GM12892 (cell line): Measurements from ENCODE around the gene PTPRN2.

Source experiments
- DNase-seq: peaks from one replicate; pipeline ENCODE4 v3.0.0; 2011; ENCODE audit not compliant: insufficient read length
- FAIRE-seq: peaks from 2 replicates; lab custom pipeline; 2011; peaks lifted over from hg19 to GRCh38; lab: Jason Lieb, UNC
- POLR2A ChIP-seq: IDR thresholded peaks from 2 replicates; pipeline ENCODE4 v1.6.1; 2011; ENCODE audit warnings: low read depth, low read length, control low read depth
- POLR2AphosphoS5 ChIP-seq: IDR thresholded peaks from 2 replicates; pipeline ENCODE4 v1.6.1; 2011; ENCODE audit warnings: low read depth, low read length, control low read depth
- TAF1 ChIP-seq: IDR thresholded peaks from 2 replicates; pipeline ENCODE4 v1.6.1; 2011; ENCODE audit warnings: low read depth, mild to moderate bottlenecking, control low read depth, low read length, borderline replicate concordance

The PTPRN2 gene

GRCh38 chr7:158185653-158186052, 402.0 kb downstream of the PTPRN2 start:
- TF ChIP-seq POLR2A = no peak
- TF ChIP-seq TAF1 = no peak
- TF ChIP-seq POLR2AphosphoS5 = no peak
- no peak for FAIRE-seq
- no peak for DNase-seq

GRCh38 chr7:158183431-158183830, 404.2 kb downstream of the PTPRN2 start:
- TF ChIP-seq TAF1 = no peak
- FAIRE-seq = no peak
- DNase-seq = no peak

DNA sequence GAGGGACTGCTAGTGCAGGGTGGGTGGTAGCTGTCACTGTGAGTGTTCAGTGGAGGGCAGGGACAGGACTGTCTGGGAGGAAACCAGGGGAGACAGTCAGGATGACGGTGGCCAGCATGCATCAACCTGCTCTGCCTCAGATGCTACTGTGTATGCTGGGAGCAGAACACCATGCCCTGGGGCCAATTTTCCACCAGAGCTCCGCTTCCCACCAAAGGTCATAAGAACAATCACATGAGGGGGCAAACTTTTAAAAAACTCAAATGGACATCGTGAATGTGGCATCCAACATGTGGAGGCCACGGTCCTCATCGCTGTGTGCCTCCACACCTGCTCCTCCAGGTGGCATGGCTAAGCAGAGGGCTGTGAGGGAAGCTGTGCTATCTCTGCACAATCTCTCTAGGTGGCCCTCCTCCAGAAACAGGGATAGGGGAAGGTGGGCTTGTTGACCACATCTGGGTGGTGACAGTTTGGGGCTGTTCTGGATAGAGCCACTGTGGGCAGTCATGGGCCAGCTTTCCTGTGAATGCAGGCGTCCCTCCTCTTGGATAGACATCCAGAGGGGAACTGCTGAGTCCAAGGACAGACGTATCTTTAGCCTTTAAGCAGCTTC, 411.0 kb downstream of the PTPRN2 start:
- DNase-seq (no peak), FAIRE-seq (no peak)
- TF ChIP-seq TAF1 = no peak
- TF ChIP-seq POLR2AphosphoS5 = no peak

DNA sequence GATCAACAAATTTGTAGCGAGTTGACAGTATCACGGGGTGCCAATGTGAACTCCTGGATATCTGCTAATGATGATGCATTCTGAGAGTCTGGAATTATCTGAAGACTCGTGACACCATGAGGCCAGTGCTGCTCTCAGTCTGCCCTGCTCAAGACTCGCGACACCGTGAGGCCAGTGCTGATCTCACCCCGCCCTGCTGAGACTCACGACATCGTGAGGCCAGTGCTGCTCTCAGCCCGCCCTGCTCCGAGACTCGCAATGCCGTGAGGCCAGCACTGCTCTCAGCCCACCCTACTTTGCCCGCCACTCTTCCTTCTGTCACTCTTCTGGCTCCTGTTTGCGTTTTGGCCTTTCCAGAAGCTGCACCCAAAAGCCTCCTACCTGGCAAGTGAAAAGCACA, 411.8 kb downstream of the PTPRN2 start:
- DNase-seq (no peak), FAIRE-seq (no peak)
- TF ChIP-seq POLR2AphosphoS5 = no peak
- TF ChIP-seq POLR2A = no peak
- no peak for TF ChIP-seq TAF1

- DNase-seq = no peak
- FAIRE-seq = no peak
- no peak for TF ChIP-seq TAF1
- no peak for TF ChIP-seq POLR2A
- no peak for TF ChIP-seq POLR2AphosphoS5
These were observed 412.7 kb downstream of the PTPRN2 start for GRCh38 chr7:158174947-158175346.

DNA sequence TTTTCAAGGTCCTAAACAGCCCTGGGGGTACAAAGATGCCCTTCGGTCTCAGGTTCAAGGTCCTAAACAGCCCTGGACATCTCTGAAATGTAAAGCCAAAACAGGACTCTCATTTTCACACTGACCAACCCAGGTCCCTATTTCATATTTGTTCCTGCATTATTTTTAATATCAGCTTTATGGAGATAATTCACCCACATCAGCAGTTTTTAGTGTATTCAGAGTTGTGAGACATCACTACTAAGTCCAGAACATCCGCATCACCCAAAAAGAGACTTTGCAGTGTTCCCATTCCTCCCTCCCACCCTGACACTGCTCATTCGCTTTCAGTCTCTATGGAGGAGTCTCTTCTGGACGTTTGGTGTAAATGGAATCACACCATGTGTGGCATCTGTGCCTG, 420.2 kb downstream of the PTPRN2 start:
- FAIRE-seq = no peak
- TF ChIP-seq POLR2A (no peak), TAF1 (no peak), POLR2AphosphoS5 (no peak)
- DNase-seq = no peak

- DNase-seq (no peak), FAIRE-seq (no peak)
- TF ChIP-seq POLR2A = no peak
- TF ChIP-seq POLR2AphosphoS5 = no peak
- TF ChIP-seq TAF1 = no peak
These were observed 421.0 kb downstream of the PTPRN2 start for GRCh38 chr7:158166386-158167340.

DNA sequence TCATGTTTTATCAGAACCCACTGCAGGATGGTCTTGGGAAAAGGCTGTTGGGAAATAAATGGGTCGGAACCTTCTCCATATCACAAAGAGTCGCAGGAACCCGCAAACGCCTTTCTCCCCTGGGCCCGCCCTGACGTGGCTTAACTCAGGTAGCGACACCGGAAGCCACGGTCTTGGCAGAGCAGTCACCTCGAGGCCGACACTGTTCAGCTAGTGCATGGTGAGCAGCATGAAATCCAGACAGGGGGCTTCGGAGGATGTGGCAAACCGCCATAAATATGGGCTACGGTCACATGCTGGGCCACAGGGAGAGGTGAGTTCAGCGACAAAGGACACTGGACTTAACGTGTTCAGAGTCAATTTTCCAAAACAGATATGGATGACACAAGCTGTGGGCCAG, 421.9 kb downstream of the PTPRN2 start:
- FAIRE-seq (no peak), DNase-seq (no peak)
- TF ChIP-seq TAF1 = no peak
- TF ChIP-seq POLR2A = no peak
- no peak for TF ChIP-seq POLR2AphosphoS5

- FAIRE-seq = no peak
- DNase-seq = no peak
- TF ChIP-seq TAF1 (no peak), POLR2AphosphoS5 (no peak), POLR2A (no peak)
These were observed 423.2 kb downstream of the PTPRN2 start for GRCh38 chr7:158164101-158165095.

GRCh38 chr7:158161194-158161593, 426.4 kb downstream of the PTPRN2 start:
- DNase-seq (no peak), FAIRE-seq (no peak)
- TF ChIP-seq POLR2AphosphoS5 (no peak), TAF1 (no peak), POLR2A (no peak)

DNA sequence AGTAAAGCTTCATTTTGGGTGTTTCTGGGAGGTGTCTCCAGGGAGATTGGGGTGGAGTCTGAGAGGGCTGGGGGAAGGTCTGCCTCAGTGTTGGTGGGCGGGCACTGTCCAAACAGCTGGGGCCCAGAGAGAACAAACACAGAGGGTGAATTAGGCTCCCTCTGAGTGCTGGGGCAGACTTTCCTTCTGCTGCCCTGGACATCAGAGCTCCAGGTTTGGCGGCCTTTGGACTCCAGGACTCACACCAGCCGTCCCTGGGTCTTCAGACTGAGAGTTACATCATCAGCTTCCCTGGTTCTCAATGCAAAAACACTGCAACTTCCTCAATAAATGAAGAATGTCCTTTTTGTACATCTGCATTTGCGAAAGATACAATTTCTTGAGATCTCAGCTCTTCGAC, 427.4 kb downstream of the PTPRN2 start:
- FAIRE-seq (no peak), DNase-seq (no peak)
- TF ChIP-seq TAF1 = no peak
- TF ChIP-seq POLR2A = no peak
- TF ChIP-seq POLR2AphosphoS5 = no peak
